ENCODE measurements around the gene TMEM97.

DNA sequence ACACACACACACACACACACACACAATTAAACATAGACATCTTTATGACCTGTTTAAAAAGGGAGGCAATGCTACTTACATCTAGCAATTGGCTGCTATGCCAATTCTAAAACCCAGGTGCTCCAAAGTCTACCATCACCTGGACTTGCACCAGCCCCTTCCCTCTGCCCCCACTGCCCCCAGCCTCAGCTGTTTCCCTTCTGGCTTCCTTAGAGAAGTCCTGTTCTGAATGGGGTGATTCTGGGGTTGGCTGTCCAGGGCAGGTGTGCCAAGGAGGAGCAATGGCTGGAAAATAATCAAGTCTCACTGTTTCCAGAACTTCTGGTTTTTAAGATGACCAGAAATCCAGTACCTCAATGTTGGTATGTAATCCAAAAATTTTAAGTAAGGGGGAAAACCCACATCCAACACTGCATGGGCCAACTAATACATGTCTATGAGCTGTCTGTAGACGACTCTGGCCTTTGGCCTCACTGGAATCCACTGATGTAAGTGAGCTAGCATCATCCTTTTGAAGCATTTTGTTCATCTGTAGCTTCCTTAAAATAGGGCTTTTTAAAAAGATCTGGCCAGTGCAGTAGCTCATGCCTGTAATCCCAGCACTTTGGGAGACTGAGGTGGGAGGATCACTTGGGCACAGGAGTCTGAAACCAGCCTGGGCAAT lies 14.2 kb downstream of the TMEM97 start:
- TF ChIP-seq, protein P1, sequence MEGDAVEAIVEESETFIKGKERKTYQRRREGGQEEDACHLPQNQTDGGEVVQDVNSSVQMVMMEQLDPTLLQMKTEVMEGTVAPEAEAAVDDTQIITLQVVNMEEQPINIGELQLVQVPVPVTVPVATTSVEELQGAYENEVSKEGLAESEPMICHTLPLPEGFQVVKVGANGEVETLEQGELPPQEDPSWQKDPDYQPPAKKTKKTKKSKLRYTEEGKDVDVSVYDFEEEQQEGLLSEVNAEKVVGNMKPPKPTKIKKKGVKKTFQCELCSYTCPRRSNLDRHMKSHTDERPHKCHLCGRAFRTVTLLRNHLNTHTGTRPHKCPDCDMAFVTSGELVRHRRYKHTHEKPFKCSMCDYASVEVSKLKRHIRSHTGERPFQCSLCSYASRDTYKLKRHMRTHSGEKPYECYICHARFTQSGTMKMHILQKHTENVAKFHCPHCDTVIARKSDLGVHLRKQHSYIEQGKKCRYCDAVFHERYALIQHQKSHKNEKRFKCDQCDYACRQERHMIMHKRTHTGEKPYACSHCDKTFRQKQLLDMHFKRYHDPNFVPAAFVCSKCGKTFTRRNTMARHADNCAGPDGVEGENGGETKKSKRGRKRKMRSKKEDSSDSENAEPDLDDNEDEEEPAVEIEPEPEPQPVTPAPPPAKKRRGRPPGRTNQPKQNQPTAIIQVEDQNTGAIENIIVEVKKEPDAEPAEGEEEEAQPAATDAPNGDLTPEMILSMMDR (IDR thresholded peaks at IDR 0.05) = no peak
- TF ChIP-seq POLR2AphosphoS5 (IDR thresholded peaks at IDR 0.05) = no peak
- TF ChIP-seq EP300 (IDR thresholded peaks at IDR 0.05) = no peak
